Thyroid gland (tissue), 4 donors: ENCODE results near the gene MAGOH.

Experiments
- CTCF ChIP-seq, 6 experiments: fragments of 200-600 bp in 3 of 6; fragments of 450-650 bp in 3 of 6; sonication (generic) in 3 of 6; IDR thresholded peaks; one replicate each; pipeline ENCODE4 v1.5.1; 2016 to 2019; ENCODE audit warnings: antibody characterized with exemption in 6 of 6, mild to moderate bottlenecking in 2 of 6, inconsistent platforms in 1 of 6, moderate library complexity in 1 of 6
- POLR2A ChIP-seq, 2 donors: fragments of 450-650 bp; IDR thresholded peaks; one replicate each; pipeline ENCODE4 v1.6.1; 2017; ENCODE audit warnings: antibody characterized with exemption in 2 of 2, mild to moderate bottlenecking in 2 of 2, moderate library complexity in 1 of 2

- TF ChIP-seq POLR2A (IDR thresholded peaks at IDR 0.05) (no peak), CTCF (IDR thresholded peaks at IDR 0.05) (no peak)
Observed at GRCh38 chr1:53273526-53273925, 35.2 kb upstream of the MAGOH start.
